Neural progenitor cell (in vitro differentiated cells): ENCODE results near the gene SURF2. TPM values are rescaled to one million over a fixed set of nuclear protein-coding genes. Genes with fewer than 3 reads are reported as not detected.

Experiments
- DNase-seq: peaks from one replicate; pipeline ENCODE4 v3.0.0-alpha.2; 2016; ENCODE audit warnings: low spot score
- H2AFZ ChIP-seq: fragments of 200-600 bp; sonication (generic); replicated peaks from 2 replicates; pipeline ENCODE4 v1.6.1; 2016; ENCODE audit warnings: antibody characterized with exemption
- H3F3A ChIP-seq: fragments of 200-600 bp; sonication (generic); 2 replicates; pipeline ENCODE4 v1.6.1; 2016; ENCODE audit warnings: antibody characterized with exemption, low read depth
- H3K27ac ChIP-seq: fragments of 200-600 bp; sonication (generic); 2 replicates; pipeline ENCODE4 v1.5.1; 2016; ENCODE audit warnings: mild to moderate bottlenecking
- H3K27me3 ChIP-seq: fragments of 200-600 bp; sonication (generic); 2 replicates; pipeline ENCODE4 v1.6.1; 2016; ENCODE audit warnings: mild to moderate bottlenecking, moderate library complexity
- H3K36me3 ChIP-seq: fragments of 200-600 bp; sonication (generic); 2 replicates; pipeline ENCODE4 v1.5.1; 2016
- H3K4me1 ChIP-seq: fragments of 200-600 bp; sonication (generic); 2 replicates; pipeline ENCODE4 v1.6.1; 2016; ENCODE audit warnings: mixed run types
- H3K4me2 ChIP-seq: fragments of 200-600 bp; sonication (generic); 2 replicates; pipeline ENCODE4 v1.6.1; 2016
- H3K4me3 ChIP-seq: fragments of 200-600 bp; sonication (generic); 2 replicates; pipeline ENCODE4 v1.5.1; 2016
- H3K79me2 ChIP-seq: fragments of 200-600 bp; sonication (generic); 2 replicates; pipeline ENCODE4 v1.6.1; 2016; ENCODE audit warnings: low read depth
- H3K9ac ChIP-seq: fragments of 200-600 bp; sonication (generic); 2 replicates; pipeline ENCODE4 v1.6.1; 2016
- H3K9me3 ChIP-seq: fragments of 200-600 bp; sonication (generic); 2 replicates; pipeline ENCODE4 v1.5.1; 2016; ENCODE audit warnings: low read depth
- H4K20me1 ChIP-seq: fragments of 200-600 bp; sonication (generic); 2 replicates; pipeline ENCODE4 v1.6.1; 2016; ENCODE audit warnings: low read depth
- H3K27ac Mint-ChIP-seq: 3 replicates; pipeline ENCODE4 v1.8.0; 2021; ENCODE audit warnings: mixed read lengths
- H3K27me3 Mint-ChIP-seq: 2 replicates; pipeline ENCODE4 v1.8.0; 2022; ENCODE audit warnings: low read depth, mild to moderate bottlenecking, inconsistent platforms, moderate library complexity, mixed read lengths; ENCODE audit not compliant: insufficient read depth
- H3K36me3 Mint-ChIP-seq: 3 replicates; pipeline ENCODE4 v1.8.0; 2021; ENCODE audit warnings: mixed read lengths
- H3K4me1 Mint-ChIP-seq: 3 replicates; pipeline ENCODE4 v1.8.0; 2021; ENCODE audit warnings: mixed read lengths
- H3K4me3 Mint-ChIP-seq: 3 replicates; pipeline ENCODE4 v1.8.0; 2021; ENCODE audit warnings: mild to moderate bottlenecking, moderate library complexity, mixed read lengths
- H3K9me3 Mint-ChIP-seq: 3 replicates; pipeline ENCODE4 v1.8.0; 2020; ENCODE audit warnings: mixed read lengths
- EZH2 ChIP-seq: fragments of 200-600 bp; sonication (generic); IDR thresholded peaks from 2 replicates; pipeline ENCODE4 v1.6.1; 2017; ENCODE audit warnings: antibody characterized with exemption, mild to moderate bottlenecking, moderate library complexity
- EZH2phosphoT487 ChIP-seq: fragments of 200-600 bp; sonication (generic); IDR thresholded peaks from 2 replicates; pipeline ENCODE4 v1.6.1; 2017; ENCODE audit warnings: antibody characterized with exemption
- total RNA-seq: library from RNA; depleted of rRNA; stranded (reverse); fragments of >200 nt; gene quantifications from 2 replicates; pipeline ENCODE4 v1.2.3, GENCODE V29; 2015; ENCODE audit warnings: low replicate concordance
- TF ChIP-seq, protein P1 (sequence below): fragments of 200-600 bp; sonication (generic); IDR thresholded peaks from 2 replicates; pipeline ENCODE4 v1.5.1; 2017; ENCODE audit warnings: antibody characterized with exemption, mild to moderate bottlenecking

The SURF2 gene
- total RNA-seq, 1 donor from 2014 or later, result 16.0 TPM

GRCh38 chr9:133370685-133371084, 14.3 kb downstream of the SURF2 start:
- peaks cover 97% of the 10 kb centered on the region for H3K79me2 ChIP-seq
- H3K27me3 ChIP-seq, result no peaks in the 10 kb centered on the region

GRCh38 chr9:133371261-133371711, 14.9 kb downstream of the SURF2 start:
- H3K9me3 ChIP-seq, result no peaks in the 10 kb centered on the region
- H3K9me3 Mint-ChIP-seq, result no peaks in the 10 kb centered on the region
- H3K4me3 ChIP-seq, result no peak overlapping the region
- H2AFZ ChIP-seq, result no peak overlapping the region
- no peak overlapping the region for H3K9ac ChIP-seq
- TF ChIP-seq, protein P1, sequence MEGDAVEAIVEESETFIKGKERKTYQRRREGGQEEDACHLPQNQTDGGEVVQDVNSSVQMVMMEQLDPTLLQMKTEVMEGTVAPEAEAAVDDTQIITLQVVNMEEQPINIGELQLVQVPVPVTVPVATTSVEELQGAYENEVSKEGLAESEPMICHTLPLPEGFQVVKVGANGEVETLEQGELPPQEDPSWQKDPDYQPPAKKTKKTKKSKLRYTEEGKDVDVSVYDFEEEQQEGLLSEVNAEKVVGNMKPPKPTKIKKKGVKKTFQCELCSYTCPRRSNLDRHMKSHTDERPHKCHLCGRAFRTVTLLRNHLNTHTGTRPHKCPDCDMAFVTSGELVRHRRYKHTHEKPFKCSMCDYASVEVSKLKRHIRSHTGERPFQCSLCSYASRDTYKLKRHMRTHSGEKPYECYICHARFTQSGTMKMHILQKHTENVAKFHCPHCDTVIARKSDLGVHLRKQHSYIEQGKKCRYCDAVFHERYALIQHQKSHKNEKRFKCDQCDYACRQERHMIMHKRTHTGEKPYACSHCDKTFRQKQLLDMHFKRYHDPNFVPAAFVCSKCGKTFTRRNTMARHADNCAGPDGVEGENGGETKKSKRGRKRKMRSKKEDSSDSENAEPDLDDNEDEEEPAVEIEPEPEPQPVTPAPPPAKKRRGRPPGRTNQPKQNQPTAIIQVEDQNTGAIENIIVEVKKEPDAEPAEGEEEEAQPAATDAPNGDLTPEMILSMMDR, result no peak
- TF ChIP-seq EZH2 (no peak), EZH2phosphoT487 (no peak)
- peaks cover 4% of the 10 kb centered on the region for H3K4me1 ChIP-seq
- no peak overlapping the region for H3K27ac ChIP-seq
- peaks cover 3% of the 10 kb centered on the region for H3K27me3 Mint-ChIP-seq
- H3K36me3 ChIP-seq, result no peaks in the 10 kb centered on the region
- peaks cover 93% of the 10 kb centered on the region for H3K79me2 ChIP-seq
- peaks cover 94% of the 10 kb centered on the region for H4K20me1 ChIP-seq
- no peaks in the 10 kb centered on the region for H3K27me3 ChIP-seq
- no peak overlapping the region for H3K4me3 Mint-ChIP-seq
- no peak overlapping the region for H3K27ac Mint-ChIP-seq
- peaks cover 15% of the 10 kb centered on the region for H3K4me1 Mint-ChIP-seq
- no peaks in the 10 kb centered on the region for H3F3A ChIP-seq
- no peak for DNase-seq
- H3K36me3 Mint-ChIP-seq, result peaks cover 19% of the 10 kb centered on the region
- no peak overlapping the region for H3K4me2 ChIP-seq

More at GRCh38 chr9:133370685-133371084, 14.3 kb downstream of the SURF2 start:
- Mint-ChIP-seq H3K27ac (no peak overlapping the region), H3K36me3 (peaks cover 19% of the 10 kb centered on the region), H3K9me3 (no peaks in the 10 kb centered on the region), H3K4me3 (no peak overlapping the region), H3K4me1 (peaks cover 15% of the 10 kb centered on the region), H3K27me3 (peaks cover 5% of the 10 kb centered on the region)
- H3K4me3 ChIP-seq, result no peak overlapping the region
- no peaks in the 10 kb centered on the region for H3K36me3 ChIP-seq
- H2AFZ ChIP-seq, result no peak overlapping the region
- no peaks in the 10 kb centered on the region for H3K9me3 ChIP-seq
- H3F3A ChIP-seq, result no peaks in the 10 kb centered on the region
- H3K9ac ChIP-seq, result no peak overlapping the region
- peaks cover 99% of the 10 kb centered on the region for H4K20me1 ChIP-seq
- H3K4me1 ChIP-seq, result peaks cover 4% of the 10 kb centered on the region
- H3K27ac ChIP-seq, result no peak overlapping the region
- no peak overlapping the region for H3K4me2 ChIP-seq
- no peak for TF ChIP-seq EZH2
- TF ChIP-seq, protein P1, result no peak
- TF ChIP-seq EZH2phosphoT487, result no peak
- no peak for DNase-seq

- H3K27me3 ChIP-seq, result peaks cover 7% of the 10 kb centered on the region
- H3K36me3 Mint-ChIP-seq, result peaks cover 19% of the 10 kb centered on the region
- peaks cover 4% of the 10 kb centered on the region for H3K4me1 ChIP-seq
- H3K9me3 Mint-ChIP-seq, result no peaks in the 10 kb centered on the region
- H3K79me2 ChIP-seq, result peaks cover 87% of the 10 kb centered on the region
- H3K27me3 Mint-ChIP-seq, result peaks cover 2% of the 10 kb centered on the region
- H2AFZ ChIP-seq, result no peak overlapping the region
- TF ChIP-seq, protein P1, result no peak
- no peak for TF ChIP-seq EZH2phosphoT487
- no peak for TF ChIP-seq EZH2
- H3K4me3 Mint-ChIP-seq, result no peak overlapping the region
- H3K4me2 ChIP-seq, result no peak overlapping the region
- H3K27ac Mint-ChIP-seq, result no peak overlapping the region
- no peak overlapping the region for H3K4me3 ChIP-seq
- H3F3A ChIP-seq, result no peaks in the 10 kb centered on the region
- H3K4me1 Mint-ChIP-seq, result peaks cover 15% of the 10 kb centered on the region
- peaks cover 85% of the 10 kb centered on the region for H4K20me1 ChIP-seq
- DNase-seq, result no peak
- H3K9me3 ChIP-seq, result no peaks in the 10 kb centered on the region
- H3K9ac ChIP-seq, result no peak overlapping the region
- H3K36me3 ChIP-seq, result no peaks in the 10 kb centered on the region
- H3K27ac ChIP-seq, result no peak overlapping the region
Measured at GRCh38 chr9:133372144-133372543, 15.8 kb downstream of the SURF2 start.
